B cell (primary cell): Measurements from ENCODE around the gene RAB2B. TPM values are rescaled to one million over a fixed set of nuclear protein-coding genes. Genes with fewer than 3 reads are reported as not detected.

Experiments
- ATAC-seq: fragments of 200-7000 bp; cut with Tn5 transposase; one replicate; pipeline ENCODE4 v1.10.0; 2021; ENCODE audit warnings: low read depth, mild to moderate bottlenecking, moderate number of reproducible peaks, moderate library complexity
- CTCF ChIA-PET: fragments of 350-600 bp; sonication (Branson Sonifier 250); formaldehyde crosslinking; loops from one replicate; lab custom pipeline; 2021; ENCODE audit warnings: antibody characterized with exemption, inconsistent platforms; lab: Charles Lee
- POLR2A ChIA-PET: fragments of 350-600 bp; sonication (Branson Sonifier 250); formaldehyde crosslinking; loops from one replicate; lab custom pipeline; 2021; ENCODE audit warnings: antibody characterized with exemption; lab: Charles Lee
- DNase-seq: peaks from one replicate; pipeline ENCODE4 v3.0.0; 2013
- H2AFZ ChIP-seq: 2 replicates; pipeline ENCODE4 v1.6.1; 2012; ENCODE audit warnings: mild to moderate bottlenecking, low read depth, low read length; ENCODE audit not compliant: insufficient read depth, poor library complexity, severe bottlenecking
- H3K27ac ChIP-seq, 2 donors: 1 replicate in 1 of 2; 2 replicates in 1 of 2; pipeline ENCODE4 v1.5.1; 2012 to 2013; ENCODE audit warnings: low read length in 2 of 2, mild to moderate bottlenecking in 2 of 2, moderate library complexity in 1 of 2
- H3K27me3 ChIP-seq, 4 experiments: fragments of 200-600 bp in 1 of 4; sonication (generic) in 1 of 4; replicated peaks in 1 of 4; 1 replicate in 2 of 4; 2 replicates in 2 of 4; pipeline versions ENCODE4 v1.6.1 to v1.7.0; 2013 to 2016; ENCODE audit warnings: low read length in 3 of 4, mild to moderate bottlenecking in 2 of 4, mixed read lengths in 1 of 4, moderate library complexity in 1 of 4; ENCODE audit not compliant: insufficient read depth in 4 of 4, control insufficient read depth in 3 of 4; ENCODE audit errors: control extremely low read depth in 1 of 4
- H3K36me3 ChIP-seq, 2 experiments: replicated peaks in 1 of 2; 1 replicate in 1 of 2; 2 replicates in 1 of 2; pipeline versions ENCODE4 v1.6.1 to v1.7.1; 2013; ENCODE audit warnings: low read length in 1 of 2; ENCODE audit not compliant: insufficient read depth in 2 of 2, control insufficient read depth in 1 of 2; ENCODE audit errors: control extremely low read depth in 1 of 2, extremely low read depth in 1 of 2
- H3K4me1 ChIP-seq, 2 donors: fragments of 200-600 bp in 1 of 2; sonication (generic) in 1 of 2; 1 replicate in 1 of 2; 2 replicates in 1 of 2; pipeline versions ENCODE4 v1.5.1 to v1.6.1; 2013 to 2017; ENCODE audit warnings: low read length in 2 of 2; ENCODE audit not compliant: control insufficient read depth in 2 of 2, insufficient read depth in 2 of 2
- H3K4me2 ChIP-seq: replicated peaks from 2 replicates; pipeline ENCODE3; 2012; ENCODE audit warnings: mild to moderate bottlenecking, low read depth, low read length; ENCODE audit not compliant: poor library complexity, severe bottlenecking
- H3K4me3 ChIP-seq, 5 experiments: fragments of 200-600 bp in 1 of 5; sonication (generic) in 1 of 5; 1 replicate in 3 of 5; 2 replicates in 2 of 5; pipeline versions ENCODE4 v1.5.1 to v1.7.0; 2011 to 2016; ENCODE audit warnings: low read length in 4 of 5, mild to moderate bottlenecking in 4 of 5, low read depth in 2 of 5, control low read depth in 1 of 5, moderate library complexity in 1 of 5; ENCODE audit not compliant: insufficient read depth in 1 of 5; ENCODE audit errors: control extremely low read depth in 1 of 5, extremely low read depth in 1 of 5
- H3K79me2 ChIP-seq: fragments of 200-600 bp; sonication (generic); one replicate; pipeline ENCODE4 v1.6.0; 2016; ENCODE audit warnings: low read length; ENCODE audit not compliant: control insufficient read depth, insufficient read depth
- H3K9ac ChIP-seq: fragments of 200-600 bp; sonication (generic); 2 replicates; pipeline ENCODE4 v1.6.1; 2017; ENCODE audit warnings: mild to moderate bottlenecking, low read length, moderate library complexity
- H3K9me3 ChIP-seq, 3 donors: one replicate each; pipeline versions ENCODE4 v1.6.1 to v1.7.1; 2013; ENCODE audit warnings: low read length in 2 of 3; ENCODE audit not compliant: control insufficient read depth in 2 of 3, insufficient read depth in 1 of 3; ENCODE audit errors: control extremely low read depth in 1 of 3
- H4K20me1 ChIP-seq: 2 replicates; pipeline ENCODE4 v1.6.0; 2012; ENCODE audit warnings: mild to moderate bottlenecking, low read length; ENCODE audit not compliant: insufficient read depth, control insufficient read depth, poor library complexity, severe bottlenecking
- H3K27ac Mint-ChIP-seq: one replicate; pipeline ENCODE4 v1.8.0; 2021; ENCODE audit warnings: mixed read lengths
- H3K27me3 Mint-ChIP-seq: one replicate; pipeline ENCODE4 v1.8.0; 2021; ENCODE audit warnings: mixed read lengths
- H3K4me1 Mint-ChIP-seq: one replicate; pipeline ENCODE4 v1.8.0; 2021; ENCODE audit warnings: mixed read lengths
- H3K4me3 Mint-ChIP-seq: one replicate; pipeline ENCODE4 v1.8.0; 2021; ENCODE audit warnings: mixed read lengths
- H3K9me3 Mint-ChIP-seq: one replicate; pipeline ENCODE4 v1.8.0; 2022; ENCODE audit warnings: mixed read lengths; ENCODE audit not compliant: insufficient read depth
- CTCF ChIP-seq: fragments of 200-600 bp; IDR thresholded peaks from one replicate; pipeline ENCODE4 v1.8.0; 2022; ENCODE audit warnings: antibody characterized with exemption, mild to moderate bottlenecking
- EZH2 ChIP-seq: IDR thresholded peaks from 2 replicates; pipeline ENCODE4 v1.6.1; 2012; ENCODE audit warnings: borderline replicate concordance, low read depth, mild to moderate bottlenecking, moderate library complexity, low read length; ENCODE audit not compliant: insufficient read depth, poor library complexity, severe bottlenecking
- WGBS: methylation state at CpG from one replicate; pipeline ENCODE4 v1.1.5; 2013; ENCODE audit warnings: missing lambda C conversion rate; ENCODE audit not compliant: insufficient coverage; 5-methylcytosine and 5-hydroxymethylcytosine counted together
- intact Hi-C: fragments of 100-400 bp; cut with micrococcal nuclease; formaldehyde crosslinking; loops from one replicate; pipeline ENCODE4 v1.10.0; 2022
- polyA plus RNA-seq: library from polyadenylated mRNA; depleted of rRNA; stranded (reverse); fragments of >200 nt; gene quantifications from 2 replicates; pipeline ENCODE4 v1.2.3, GENCODE V29; 2012
- total RNA-seq, 2 donors: library from RNA; stranded (reverse); fragments of 120-200 nt in 1 of 2; gene quantifications; 1 replicate in 1 of 2; 2 replicates in 1 of 2; pipeline versions ENCODE4 v1.2.3 to v1.2.4, GENCODE V29; 2013 to 2022

The RAB2B gene
- total and polyA plus RNA-seq, 2 donors (not counting 1 experiment from before 2014, with no cell fraction given), result 13.3 to 46.5 TPM

- H3K79me2 ChIP-seq, result no peaks in the 10 kb centered on the region
- 1% methylated on average over 35 of the region's 43 CpGs for WGBS
- H2AFZ ChIP-seq, result peak within 1 kb of the TSS; percentile 96
- intact Hi-C loops, result loop anchor here (1.0 kb wide), 1 partner anchor 49 kb away; the partner anchor contains the start of gene TOX4
- Mint-ChIP-seq H3K9me3 (no peaks in the 10 kb centered on the region), H3K27ac (peak within 1 kb of the TSS; percentile 43), H3K4me3 (peak within 1 kb of the TSS; percentile 88), H3K4me1 (peaks cover 12% of the 10 kb centered on the region), H3K27me3 (peaks cover 32% of the 10 kb centered on the region)
- H3K27ac ChIP-seq, result peak within 1 kb of the TSS in 1 of 2 donors; percentile 58
- POLR2A ChIA-PET, result interaction anchor here (0.6 to 1.4 kb wide), 5 partner anchors 13 to 252 kb away, joined by 3 to 7 read pairs (median 3); partner anchors contain the start of genes METTL3, RAB2B and TOX4
- DNase-seq (peak; percentile 43), ATAC-seq (peak; percentile 69)
- peaks cover 8 to 11% of the 10 kb centered on the region in 2 donors for H3K4me1 ChIP-seq
- H3K9ac ChIP-seq, result peak within 1 kb of the TSS; percentile 70
- CTCF ChIA-PET, result interaction anchor here (1.6 kb wide), 1 partner anchor 28 kb away, joined by 4 read pairs; no protein-coding TSS in a partner anchor
- H4K20me1 ChIP-seq, result no peaks in the 10 kb centered on the region
- TF ChIP-seq CTCF, result no peak
- TF ChIP-seq EZH2, result no peak
- H3K4me3 ChIP-seq, result peak within 1 kb of the TSS in 4 of 5 experiments; percentile 55 to 75 (median 67)
- peak within 1 kb of the TSS; percentile 99 for H3K4me2 ChIP-seq
- peaks cover 0 to 9% (median 2%) of the 10 kb centered on the region in 4 experiments for H3K27me3 ChIP-seq
- no peaks in the 10 kb centered on the region for H3K9me3 ChIP-seq
- no peaks in the 10 kb centered on the region for H3K36me3 ChIP-seq
Measured at GRCh38 chr14:21525962-21526671, 49.4 kb upstream of the RAB2B start, which contains the start of gene SALL2. TSS of gene SALL2 (minus strand) at chr14:21526346. CDS start at chr14:21526127, 219 bp downstream.
